Subcutaneous abdominal adipose tissue (tissue), 5 donors: Measurements from ENCODE around the gene ABCA9.
A peak's percentile ranks its signal among the peaks of the same experiment; 100 is the strongest.
"Not testable (repeated sequence)": the region's sequence is repeated elsewhere in the genome, so short reads cannot be mapped to it uniquely, and the experiment has no call there.

Source experiments
- H3K27ac ChIP-seq: one replicate; pipeline ENCODE4 v1.7.0; 2013; ENCODE audit warnings: low read depth, mild to moderate bottlenecking, inconsistent platforms, low read length, moderate library complexity
- H3K27me3 ChIP-seq, 5 donors: one replicate each; pipeline ENCODE4 v1.7.0; 2013; ENCODE audit warnings: low read length in 5 of 5, inconsistent platforms in 1 of 5; ENCODE audit not compliant: control insufficient read depth in 5 of 5, insufficient read depth in 4 of 5
- H3K36me3 ChIP-seq, 5 donors: one replicate each; pipeline ENCODE4 v1.7.0; 2013; ENCODE audit warnings: low read length in 5 of 5; ENCODE audit not compliant: control insufficient read depth in 5 of 5, insufficient read depth in 5 of 5
- H3K4me1 ChIP-seq, 5 donors: one replicate each; pipeline ENCODE4 v1.7.0; 2013; ENCODE audit warnings: low read length in 5 of 5, mild to moderate bottlenecking in 3 of 5, moderate library complexity in 1 of 5; ENCODE audit not compliant: control insufficient read depth in 5 of 5, insufficient read depth in 5 of 5
- H3K4me3 ChIP-seq, 5 donors: one replicate each; pipeline ENCODE4 v1.7.0; 2013; ENCODE audit warnings: low read length in 5 of 5, low read depth in 1 of 5
- H3K9ac ChIP-seq, 5 donors: one replicate each; pipeline ENCODE4 v1.7.0; 2013; ENCODE audit warnings: low read length in 5 of 5, mild to moderate bottlenecking in 4 of 5, moderate library complexity in 3 of 5
- H3K9me3 ChIP-seq, 5 donors: one replicate each; pipeline ENCODE4 v1.7.0; 2013; ENCODE audit warnings: low read length in 5 of 5; ENCODE audit not compliant: control insufficient read depth in 5 of 5
- donor health status: healthy.
- donor health status: healthy.
- donor health status: healthy.
- donor health status: healthy.
- donor health status: healthy.

Gene ABCA9

DNA sequence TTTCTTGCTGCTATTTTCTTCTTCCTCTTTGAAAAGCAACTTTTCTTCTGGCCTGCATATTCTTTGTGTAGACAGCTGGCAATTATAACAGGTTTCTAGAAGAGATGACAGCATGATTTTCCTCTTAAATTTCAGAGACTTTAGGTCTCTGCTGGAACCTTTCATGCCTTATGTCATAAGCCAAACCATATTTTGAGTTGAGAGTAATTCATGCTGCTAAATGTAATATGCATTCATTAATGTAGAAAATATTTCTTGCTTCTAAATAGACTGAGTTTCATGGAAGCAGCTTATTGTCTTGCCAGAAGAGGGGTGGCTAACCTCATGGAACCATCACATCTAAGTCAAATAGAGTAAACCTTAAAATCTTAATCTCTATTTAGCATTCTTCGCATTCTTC, 25.9 kb upstream of the ABCA9 start:
- peaks cover 45 to 55% (median 48%) of the 10 kb centered on the region in 5 donors for H3K36me3 ChIP-seq
- H3K4me3 ChIP-seq, result no peak overlapping the region
- no peak overlapping the region for H3K27ac ChIP-seq
- H3K4me1 ChIP-seq, result peaks cover 0 to 10% (median 4%) of the 10 kb centered on the region in 5 donors
- H3K9me3 ChIP-seq, result peaks cover 2 to 7% (median 3%) of the 10 kb centered on the region in 5 donors
- H3K9ac ChIP-seq, result no peak overlapping the region
- H3K27me3 ChIP-seq, result no peaks in the 10 kb centered on the region

DNA sequence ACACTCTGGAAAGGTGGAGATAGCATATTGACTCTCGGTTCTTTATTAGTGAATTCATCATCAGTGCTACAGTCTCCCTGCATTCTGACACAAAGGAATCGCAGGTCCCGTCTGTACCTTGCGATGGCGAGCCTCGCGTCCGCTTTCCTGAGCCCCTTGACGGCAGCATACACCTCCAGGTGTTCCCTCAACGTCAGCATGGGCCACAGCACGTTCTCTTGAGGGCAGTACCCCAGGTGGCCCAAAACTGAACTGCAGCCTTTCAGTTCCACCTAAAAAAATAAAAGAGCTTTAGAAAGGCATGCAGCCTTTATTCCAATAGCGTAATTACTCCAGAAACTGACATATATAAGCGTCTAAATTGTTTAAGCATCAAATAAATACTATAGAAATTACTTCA, 24.2 kb upstream of the ABCA9 start:
- no peaks in the 10 kb centered on the region for H3K4me1 ChIP-seq
- H3K36me3 ChIP-seq, result peaks cover 58 to 71% (median 64%) of the 10 kb centered on the region in 5 donors
- H3K27ac ChIP-seq, result no peak overlapping the region
- H3K4me3 ChIP-seq, result no peak overlapping the region
- no peak overlapping the region for H3K9ac ChIP-seq
- H3K9me3 ChIP-seq, result peaks cover 2 to 7% (median 3%) of the 10 kb centered on the region in 5 donors
- no peaks in the 10 kb centered on the region for H3K27me3 ChIP-seq

DNA sequence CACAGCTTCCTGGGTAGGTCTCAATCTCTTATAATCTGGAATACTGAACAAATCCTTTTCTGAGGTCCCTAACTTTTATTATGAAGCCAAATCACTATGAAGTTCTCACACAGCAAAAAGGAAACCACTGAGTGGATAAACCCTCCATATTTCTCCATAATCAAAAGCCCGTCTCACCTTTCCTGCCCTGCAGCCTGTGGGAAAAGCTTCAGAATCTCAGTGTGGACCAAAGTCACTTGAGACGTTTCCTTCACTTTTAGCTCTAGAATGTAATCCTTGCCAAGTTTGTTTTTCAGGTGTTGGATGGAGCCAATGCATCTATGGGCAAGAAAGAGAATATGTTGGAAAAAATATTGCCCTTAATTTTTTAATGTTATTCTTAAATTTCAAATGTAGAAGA, 22.0 kb upstream of the ABCA9 start:
- Histone ChIP-seq H3K9me3 (peaks cover 2 to 7% (median 3%) of the 10 kb centered on the region in 5 donors), H3K4me3 (peak overlapping the region in 1 of 5 donors; percentile 16), H3K27me3 (no peaks in the 10 kb centered on the region), H3K36me3 (peaks cover 68 to 88% (median 75%) of the 10 kb centered on the region in 5 donors), H3K9ac (no peak overlapping the region), H3K27ac (no peak overlapping the region), H3K4me1 (no peaks in the 10 kb centered on the region)

DNA sequence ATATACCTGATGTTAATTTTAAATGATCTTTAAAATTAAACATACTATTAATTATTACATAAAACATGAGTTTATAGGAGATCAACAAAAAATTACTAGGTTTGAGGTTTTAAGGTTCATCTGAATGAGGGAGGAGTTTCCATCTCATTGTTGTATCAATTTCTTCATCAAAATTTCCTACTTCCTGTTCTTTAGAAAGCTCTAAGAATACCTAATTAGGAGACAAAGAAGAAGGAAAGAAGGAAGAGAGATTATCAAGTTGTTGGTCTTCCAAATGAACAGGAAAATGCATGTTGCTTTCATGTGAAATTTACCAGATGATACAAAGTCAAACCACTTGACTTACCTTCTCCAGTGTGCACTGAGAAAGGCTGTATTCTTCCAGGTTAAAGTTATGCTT, 18.1 kb upstream of the ABCA9 start:
- Histone ChIP-seq H3K4me3 (no peak overlapping the region), H3K27ac (no peak overlapping the region), H3K9me3 (peaks cover 3 to 12% (median 5%) of the 10 kb centered on the region in 5 donors), H3K9ac (no peak overlapping the region), H3K27me3 (no peaks in the 10 kb centered on the region), H3K4me1 (no peaks in the 10 kb centered on the region), H3K36me3 (peaks cover 46 to 64% (median 61%) of the 10 kb centered on the region in 5 donors)

DNA sequence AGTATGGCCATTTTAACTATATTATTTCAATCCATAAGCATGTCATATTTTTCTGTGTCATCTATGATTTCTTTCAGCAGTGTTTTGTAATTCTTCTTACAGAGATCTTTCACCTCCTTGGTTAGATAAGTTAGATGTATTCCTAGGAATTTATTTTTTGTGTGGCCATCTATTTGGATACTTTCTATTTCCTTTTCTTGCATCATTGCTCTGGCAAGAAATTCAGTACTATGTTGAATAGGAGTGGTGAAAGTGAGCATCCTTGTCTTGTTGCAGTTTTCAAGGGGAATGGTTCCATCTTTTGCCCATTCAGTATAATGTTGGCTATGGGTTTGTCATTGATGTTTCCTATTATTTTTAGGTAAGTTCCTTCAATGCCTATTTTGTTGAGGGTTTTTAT, 15.1 kb upstream of the ABCA9 start:
- Histone ChIP-seq H3K27ac (no peak overlapping the region), H3K4me3 (no peak overlapping the region), H3K4me1 (peaks cover 0 to 3% (median 0%) of the 10 kb centered on the region in 5 donors), H3K9me3 (peaks cover 0 to 9% (median 4%) of the 10 kb centered on the region in 5 donors), H3K9ac (no peak overlapping the region), H3K27me3 (no peaks in the 10 kb centered on the region), H3K36me3 (peaks cover 24 to 41% (median 33%) of the 10 kb centered on the region in 5 donors)

DNA sequence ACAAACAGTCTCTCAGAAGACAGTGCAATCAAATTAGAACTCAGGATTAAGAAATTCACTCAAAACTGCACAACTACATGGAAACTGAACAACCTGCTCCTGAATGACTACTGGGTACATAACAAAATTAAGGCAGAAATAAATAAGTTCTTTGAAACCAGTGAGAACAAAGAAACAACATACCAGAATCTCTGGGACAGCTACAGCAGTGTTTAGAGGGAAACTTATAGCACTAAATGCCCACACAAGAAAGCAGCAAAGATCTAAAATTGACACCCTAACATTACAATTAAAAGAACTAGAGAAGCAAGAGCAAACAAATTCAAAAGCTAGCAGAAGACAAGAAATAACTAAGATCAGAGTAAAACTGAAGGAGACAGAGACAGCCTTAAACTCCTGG, 12.7 kb upstream of the ABCA9 start:
- H3K27me3 ChIP-seq, H3K4me1 ChIP-seq, H3K4me3 ChIP-seq, H3K27ac ChIP-seq, H3K9ac ChIP-seq: not testable (repeated sequence)
- Histone ChIP-seq H3K36me3 (peaks cover 9 to 20% (median 14%) of the 10 kb centered on the region in 5 donors), H3K9me3 (peaks cover 0 to 11% (median 4%) of the 10 kb centered on the region in 5 donors)

DNA sequence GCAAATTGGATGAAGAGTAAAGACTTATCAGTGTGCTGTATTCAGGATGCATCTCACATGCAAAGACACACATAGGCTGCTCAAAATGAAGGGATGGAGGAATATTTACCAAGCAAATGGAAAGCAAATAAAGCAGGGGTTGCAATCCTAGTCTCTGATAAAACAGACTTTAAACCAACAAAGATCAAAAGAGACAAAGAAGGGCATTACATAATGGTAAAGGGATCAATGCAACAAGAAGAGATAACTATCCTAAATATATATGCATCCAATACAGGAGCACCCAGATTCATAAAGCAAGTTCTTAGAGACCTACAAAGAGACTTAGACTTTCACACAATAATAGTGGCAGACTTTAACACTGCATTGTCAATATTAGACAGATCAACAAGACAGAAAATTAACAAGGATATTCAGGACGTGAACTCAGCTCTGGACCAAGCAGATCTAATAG, 12.1 kb upstream of the ABCA9 start:
- H3K4me3 ChIP-seq, H3K27ac ChIP-seq, H3K4me1 ChIP-seq, H3K27me3 ChIP-seq, H3K9ac ChIP-seq: not testable (repeated sequence)
- Histone ChIP-seq H3K9me3 (peaks cover 0 to 11% (median 4%) of the 10 kb centered on the region in 5 donors), H3K36me3 (peaks cover 5 to 18% (median 8%) of the 10 kb centered on the region in 5 donors)

DNA sequence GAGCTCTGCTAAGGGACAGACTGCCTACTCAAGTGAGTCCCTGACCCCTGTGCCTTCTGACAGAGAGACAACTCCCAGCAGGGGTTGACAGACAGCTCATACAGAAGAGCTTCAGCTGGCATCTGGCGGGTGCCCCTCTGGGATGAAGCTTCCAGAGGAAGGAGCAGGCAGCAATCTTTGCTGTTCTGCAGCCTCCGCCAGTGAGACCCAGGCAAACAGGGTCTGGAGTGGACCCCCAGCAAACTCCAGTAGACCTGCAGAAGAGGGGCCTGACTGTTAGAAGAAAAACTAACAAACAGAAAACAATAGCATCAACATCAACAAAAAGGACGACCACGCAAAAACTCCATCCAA, 10.5 kb upstream of the ABCA9 start:
- peaks cover 0 to 11% (median 4%) of the 10 kb centered on the region in 5 donors for H3K9me3 ChIP-seq
- H3K27ac ChIP-seq, H3K4me3 ChIP-seq, H3K9ac ChIP-seq, H3K36me3 ChIP-seq, H3K4me1 ChIP-seq, H3K27me3 ChIP-seq: not testable (repeated sequence)

DNA sequence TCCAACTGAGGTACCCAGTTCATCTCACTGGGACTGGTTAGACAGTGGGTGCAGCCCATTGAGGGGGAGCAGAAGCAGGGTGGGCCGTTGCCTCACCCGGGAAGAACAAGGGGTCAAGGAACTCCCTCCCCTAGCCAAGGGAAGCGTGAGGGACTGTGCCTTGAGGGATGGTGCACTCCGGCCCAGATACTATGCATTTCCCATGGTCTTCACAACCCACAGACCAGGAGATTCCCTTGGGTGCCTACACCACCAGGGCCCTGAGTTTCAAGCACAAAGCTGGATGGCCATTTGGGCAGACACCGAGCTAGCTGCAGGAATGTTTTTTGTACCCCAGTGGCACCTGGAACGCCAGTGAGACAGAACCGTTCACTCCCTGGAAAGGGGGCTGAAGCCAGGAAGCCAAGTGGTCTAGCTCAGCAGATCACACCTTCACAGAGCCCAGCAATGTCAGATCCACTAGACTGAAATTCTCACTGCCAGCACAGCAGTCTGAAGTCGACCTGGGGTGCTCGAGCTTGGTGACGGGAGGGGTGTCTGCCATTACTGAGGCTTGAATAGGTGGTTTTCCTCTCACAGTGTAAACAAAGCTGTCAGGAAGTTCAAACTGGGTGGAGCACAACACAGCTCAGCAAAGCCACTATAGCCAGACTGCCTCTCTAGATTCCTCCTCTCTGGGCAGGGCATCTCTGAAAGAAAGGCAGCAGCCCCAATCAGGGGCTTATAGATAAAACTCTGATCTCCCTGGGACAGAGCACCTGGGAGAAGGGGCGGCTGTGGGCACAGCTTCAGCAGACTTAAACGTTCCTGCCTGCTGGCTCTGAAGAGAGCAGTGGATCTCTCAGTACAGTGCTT, 9.9 kb upstream of the ABCA9 start:
- peaks cover 0 to 11% (median 4%) of the 10 kb centered on the region in 5 donors for H3K9me3 ChIP-seq
- not testable (repeated sequence) for H3K27me3 ChIP-seq, H3K4me3 ChIP-seq, H3K9ac ChIP-seq, H3K27ac ChIP-seq, H3K4me1 ChIP-seq, H3K36me3 ChIP-seq

DNA sequence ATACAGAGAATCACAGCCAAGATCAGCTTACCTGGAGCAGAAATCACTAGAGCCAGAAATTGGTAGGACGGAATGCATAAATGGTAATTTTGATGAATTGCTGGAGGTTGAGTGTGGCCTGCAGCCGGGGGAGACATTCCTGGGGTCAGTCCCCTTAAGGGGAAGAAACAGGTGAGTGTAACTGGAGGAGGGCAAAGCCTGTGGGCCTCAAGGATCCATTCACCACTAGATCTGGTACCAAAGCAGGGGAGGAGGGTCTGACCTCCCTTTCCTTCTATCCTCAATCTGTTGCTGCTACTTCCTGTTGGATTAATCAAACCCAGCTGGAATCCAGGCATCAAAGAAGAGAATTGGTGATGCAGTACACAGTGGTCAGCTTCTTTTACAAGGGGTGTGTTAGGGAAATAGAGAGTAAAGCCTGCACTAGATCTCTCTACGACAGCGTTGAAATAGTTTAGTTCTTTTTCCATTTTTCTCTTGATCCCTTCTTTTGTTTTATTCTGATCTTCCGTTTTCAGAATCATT, 8.6 kb upstream of the ABCA9 start:
- no peak overlapping the region for H3K9ac ChIP-seq
- peaks cover 0 to 11% (median 4%) of the 10 kb centered on the region in 5 donors for H3K9me3 ChIP-seq
- peaks cover 0 to 9% (median 0%) of the 10 kb centered on the region in 5 donors for H3K4me1 ChIP-seq
- no peak overlapping the region for H3K4me3 ChIP-seq
- peaks cover 0 to 4% (median 3%) of the 10 kb centered on the region in 5 donors for H3K36me3 ChIP-seq
- H3K27ac ChIP-seq, result no peak overlapping the region
- no peaks in the 10 kb centered on the region for H3K27me3 ChIP-seq
